Thyroid gland (tissue), 4 donors: ENCODE results near the gene ATOSA.

Experiments
- POLR2A ChIP-seq, 2 donors: fragments of 450-650 bp; IDR thresholded peaks; one replicate each; pipeline ENCODE4 v1.6.1; 2017; ENCODE audit warnings: antibody characterized with exemption in 2 of 2, mild to moderate bottlenecking in 2 of 2, moderate library complexity in 1 of 2
- TF ChIP-seq, protein P1 (sequence below), 6 experiments: fragments of 200-600 bp in 3 of 6; fragments of 450-650 bp in 3 of 6; sonication (generic) in 3 of 6; IDR thresholded peaks; one replicate each; pipeline ENCODE4 v1.5.1; 2016 to 2019; ENCODE audit warnings: antibody characterized with exemption in 6 of 6, mild to moderate bottlenecking in 2 of 6, inconsistent platforms in 1 of 6, moderate library complexity in 1 of 6

DNA sequence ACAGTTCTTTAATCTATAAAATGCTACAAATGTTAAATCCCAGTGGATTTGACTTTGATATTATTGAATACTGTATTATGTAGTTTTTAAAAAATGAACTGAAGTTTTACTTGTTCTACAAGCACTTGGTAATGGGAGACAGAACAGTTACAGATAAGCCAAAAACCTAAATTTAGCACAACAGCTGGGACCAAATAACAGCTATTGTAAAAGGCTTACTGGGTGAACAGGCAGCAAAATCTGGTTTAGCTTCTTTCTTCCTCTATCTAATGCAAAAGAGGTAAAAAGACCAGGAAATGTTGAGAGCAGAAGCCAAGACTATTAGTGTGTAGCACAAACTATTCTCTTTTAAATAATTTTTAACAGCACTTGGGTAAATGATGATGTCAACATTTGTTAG, 1.6 kb upstream of the ATOSA start:
- TF ChIP-seq, protein P1, sequence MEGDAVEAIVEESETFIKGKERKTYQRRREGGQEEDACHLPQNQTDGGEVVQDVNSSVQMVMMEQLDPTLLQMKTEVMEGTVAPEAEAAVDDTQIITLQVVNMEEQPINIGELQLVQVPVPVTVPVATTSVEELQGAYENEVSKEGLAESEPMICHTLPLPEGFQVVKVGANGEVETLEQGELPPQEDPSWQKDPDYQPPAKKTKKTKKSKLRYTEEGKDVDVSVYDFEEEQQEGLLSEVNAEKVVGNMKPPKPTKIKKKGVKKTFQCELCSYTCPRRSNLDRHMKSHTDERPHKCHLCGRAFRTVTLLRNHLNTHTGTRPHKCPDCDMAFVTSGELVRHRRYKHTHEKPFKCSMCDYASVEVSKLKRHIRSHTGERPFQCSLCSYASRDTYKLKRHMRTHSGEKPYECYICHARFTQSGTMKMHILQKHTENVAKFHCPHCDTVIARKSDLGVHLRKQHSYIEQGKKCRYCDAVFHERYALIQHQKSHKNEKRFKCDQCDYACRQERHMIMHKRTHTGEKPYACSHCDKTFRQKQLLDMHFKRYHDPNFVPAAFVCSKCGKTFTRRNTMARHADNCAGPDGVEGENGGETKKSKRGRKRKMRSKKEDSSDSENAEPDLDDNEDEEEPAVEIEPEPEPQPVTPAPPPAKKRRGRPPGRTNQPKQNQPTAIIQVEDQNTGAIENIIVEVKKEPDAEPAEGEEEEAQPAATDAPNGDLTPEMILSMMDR (IDR thresholded peaks at IDR 0.05), result no peak
- TF ChIP-seq POLR2A (IDR thresholded peaks at IDR 0.05), result no peak
